PC-9 (cell line): ENCODE results near the gene POU6F2. TPM values are rescaled to one million over a fixed set of nuclear protein-coding genes. Genes with fewer than 3 reads are reported as not detected.

Source experiments
- BruUV-seq: library from RNA; stranded (reverse); fragments of 400-500 nt; replicated peaks from 2 replicates; lab custom pipeline; 2021; lab: Mats Ljungman, UMichigan
- CTCF ChIA-PET: fragments of 300-600 bp; sonication (Branson Sonifier 250); formaldehyde crosslinking; loops from one replicate; lab custom pipeline; 2022; ENCODE audit warnings: antibody characterized with exemption; lab: Charles Lee
- POLR2A ChIA-PET: fragments of 300-600 bp; sonication (Branson Sonifier 250); formaldehyde crosslinking; loops from one replicate; lab custom pipeline; 2022; ENCODE audit warnings: antibody characterized with exemption; ENCODE audit not compliant: unreplicated experiment; lab: Charles Lee
- DNase-seq, 2 experiments: peaks; one replicate each; pipeline versions ENCODE4 v3.0.0 to v3.0.0-alpha.2; 2015 to 2022; ENCODE audit warnings: mixed read lengths in 1 of 2
- H2AFZ ChIP-seq: fragments of 200-600 bp; sonication (generic); 2 replicates; pipeline ENCODE4 v1.8.1; 2017; ENCODE audit warnings: antibody characterized with exemption
- H3F3A ChIP-seq: fragments of 200-600 bp; sonication (generic); 2 replicates; pipeline ENCODE4 v1.8.1; 2017; ENCODE audit warnings: antibody characterized with exemption, mild to moderate bottlenecking, low read depth; ENCODE audit not compliant: insufficient read depth
- H3K27ac ChIP-seq: fragments of 200-600 bp; sonication (generic); 2 replicates; pipeline ENCODE4 v1.6.1; 2016; ENCODE audit warnings: mixed run types
- H3K27me3 ChIP-seq: fragments of 200-600 bp; sonication (generic); 2 replicates; pipeline ENCODE4 v1.6.1; 2016; ENCODE audit warnings: low read depth, mixed run types; ENCODE audit not compliant: insufficient read depth
- H3K36me3 ChIP-seq: fragments of 200-600 bp; sonication (generic); 2 replicates; pipeline ENCODE4 v1.6.1; 2016; ENCODE audit warnings: low read depth, mixed run types
- H3K4me1 ChIP-seq: fragments of 200-600 bp; sonication (generic); replicated peaks from 2 replicates; pipeline ENCODE4 v1.6.1; 2016; ENCODE audit warnings: mixed run types; ENCODE audit not compliant: insufficient read depth
- H3K4me2 ChIP-seq: fragments of 200-600 bp; sonication (generic); 2 replicates; pipeline ENCODE4 v1.6.1; 2017; ENCODE audit warnings: mixed run types
- H3K4me3 ChIP-seq: fragments of 200-600 bp; sonication (generic); 2 replicates; pipeline ENCODE4 v1.6.1; 2016; ENCODE audit warnings: mixed run types
- H3K79me2 ChIP-seq: fragments of 200-600 bp; sonication (generic); 2 replicates; pipeline ENCODE4 v1.6.1; 2017; ENCODE audit warnings: low read depth, mixed run types
- H3K9me2 ChIP-seq: fragments of 200-600 bp; sonication (generic); 2 replicates; pipeline ENCODE4 v1.8.1; 2017; ENCODE audit warnings: mild to moderate bottlenecking; ENCODE audit not compliant: insufficient read depth
- H3K9me3 ChIP-seq: fragments of 200-600 bp; sonication (generic); 2 replicates; pipeline ENCODE4 v1.8.1; 2016; ENCODE audit warnings: low read depth; ENCODE audit not compliant: insufficient read depth
- H4K20me1 ChIP-seq: fragments of 200-600 bp; sonication (generic); 2 replicates; pipeline ENCODE4 v1.8.1; 2017; ENCODE audit not compliant: insufficient read depth
- EZH2 ChIP-seq: fragments of 200-600 bp; sonication (generic); IDR thresholded peaks from 2 replicates; pipeline ENCODE4 v1.8.0; 2017; ENCODE audit warnings: antibody characterized with exemption, low read depth
- intact Hi-C: fragments of 100-400 bp; cut with micrococcal nuclease; formaldehyde crosslinking; loops from one replicate; pipeline ENCODE4 v1.10.0; 2022; ENCODE audit not compliant: unreplicated experiment
- total RNA-seq: library from RNA; stranded (reverse); gene quantifications from 2 replicates; pipeline ENCODE4 v1.2.3, GENCODE V29; 2021
- TF ChIP-seq, protein P1 (sequence below): fragments of 200-600 bp; sonication (generic); conservative IDR thresholded peaks from 2 replicates; pipeline ENCODE4 v1.6.1; 2017; ENCODE audit warnings: mixed run types, antibody characterized with exemption, mild to moderate bottlenecking, moderate library complexity

POU6F2 gene
- total RNA-seq, 1 experiment from 2014 or later = not detected

- BruUV-seq = no TSS peak
- no peaks in the 10 kb centered on the region for H3K9me3 ChIP-seq
- TF ChIP-seq, protein P1, sequence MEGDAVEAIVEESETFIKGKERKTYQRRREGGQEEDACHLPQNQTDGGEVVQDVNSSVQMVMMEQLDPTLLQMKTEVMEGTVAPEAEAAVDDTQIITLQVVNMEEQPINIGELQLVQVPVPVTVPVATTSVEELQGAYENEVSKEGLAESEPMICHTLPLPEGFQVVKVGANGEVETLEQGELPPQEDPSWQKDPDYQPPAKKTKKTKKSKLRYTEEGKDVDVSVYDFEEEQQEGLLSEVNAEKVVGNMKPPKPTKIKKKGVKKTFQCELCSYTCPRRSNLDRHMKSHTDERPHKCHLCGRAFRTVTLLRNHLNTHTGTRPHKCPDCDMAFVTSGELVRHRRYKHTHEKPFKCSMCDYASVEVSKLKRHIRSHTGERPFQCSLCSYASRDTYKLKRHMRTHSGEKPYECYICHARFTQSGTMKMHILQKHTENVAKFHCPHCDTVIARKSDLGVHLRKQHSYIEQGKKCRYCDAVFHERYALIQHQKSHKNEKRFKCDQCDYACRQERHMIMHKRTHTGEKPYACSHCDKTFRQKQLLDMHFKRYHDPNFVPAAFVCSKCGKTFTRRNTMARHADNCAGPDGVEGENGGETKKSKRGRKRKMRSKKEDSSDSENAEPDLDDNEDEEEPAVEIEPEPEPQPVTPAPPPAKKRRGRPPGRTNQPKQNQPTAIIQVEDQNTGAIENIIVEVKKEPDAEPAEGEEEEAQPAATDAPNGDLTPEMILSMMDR = no peak
- no peak for TF ChIP-seq EZH2
- H3K9me2 ChIP-seq = no peaks in the 10 kb centered on the region
- ChIA-PET POLR2A (no interaction called here), CTCF (no interaction called here)
- H2AFZ ChIP-seq = no peak overlapping the region
- H3K4me1 ChIP-seq = no peaks in the 10 kb centered on the region
- H3K4me2 ChIP-seq = no peak overlapping the region
- peaks cover 53% of the 10 kb centered on the region for H3K27me3 ChIP-seq
- H4K20me1 ChIP-seq = no peaks in the 10 kb centered on the region
- H3K36me3 ChIP-seq = no peaks in the 10 kb centered on the region
- DNase-seq = no peak
- H3K79me2 ChIP-seq = no peaks in the 10 kb centered on the region
- H3K27ac ChIP-seq = no peak overlapping the region
- no peaks in the 10 kb centered on the region for H3F3A ChIP-seq
- H3K4me3 ChIP-seq = no peak overlapping the region
- intact Hi-C loops = no loop called here
These were observed 322.0 kb downstream of the POU6F2 start for GRCh38 chr7:39299695-39300094.

GRCh38 chr7:39300276-39300675 lies 322.6 kb downstream of the POU6F2 start:
- Histone ChIP-seq H3K4me2 (no peak overlapping the region), H3K27me3 (peaks cover 54% of the 10 kb centered on the region), H3K27ac (no peak overlapping the region), H3K36me3 (no peaks in the 10 kb centered on the region), H3K4me1 (no peaks in the 10 kb centered on the region), H4K20me1 (no peaks in the 10 kb centered on the region), H3K9me2 (no peaks in the 10 kb centered on the region), H3F3A (no peaks in the 10 kb centered on the region), H2AFZ (no peak overlapping the region), H3K4me3 (no peak overlapping the region), H3K9me3 (no peaks in the 10 kb centered on the region), H3K79me2 (no peaks in the 10 kb centered on the region)
- no peak for DNase-seq
- TF ChIP-seq, protein P1 = no peak
- TF ChIP-seq EZH2 = no peak
- CTCF ChIA-PET = no interaction called here
- no TSS peak for BruUV-seq
- POLR2A ChIA-PET = no interaction called here
- intact Hi-C loops = no loop called here

- intact Hi-C loops = no loop called here
- no peaks in the 10 kb centered on the region for H3K9me3 ChIP-seq
- no peak overlapping the region for H2AFZ ChIP-seq
- no peak overlapping the region for H3K4me3 ChIP-seq
- peaks cover 49% of the 10 kb centered on the region; the same call in 1 of the 2 replicates for H3K27me3 ChIP-seq
- no peak for TF ChIP-seq EZH2
- TF ChIP-seq, protein P1 = no peak
- H3K79me2 ChIP-seq = no peaks in the 10 kb centered on the region
- POLR2A ChIA-PET = no interaction called here
- no TSS peak for BruUV-seq
- CTCF ChIA-PET = no interaction called here
- no peaks in the 10 kb centered on the region for H3K36me3 ChIP-seq
- DNase-seq = no peak
- H3K4me2 ChIP-seq = no peak overlapping the region
- H3K9me2 ChIP-seq = no peaks in the 10 kb centered on the region
- H4K20me1 ChIP-seq = no peaks in the 10 kb centered on the region
- H3K27ac ChIP-seq = no peak overlapping the region
- no peaks in the 10 kb centered on the region for H3F3A ChIP-seq
- H3K4me1 ChIP-seq = no peaks in the 10 kb centered on the region
These were observed 323.8 kb downstream of the POU6F2 start for GRCh38 chr7:39301543-39301942.
